GM21447 (cell line): Measurements from ENCODE around the gene LGALS9C.
"Not testable (repeated sequence)": the region's sequence is repeated elsewhere in the genome, so short reads cannot be mapped to it uniquely, and the experiment has no call there.

Source experiments
- ATAC-seq: cut with Tn5 transposase; IDR thresholded peaks from one replicate; pipeline ENCODE4 v1.9.1; 2021; ENCODE audit not compliant: unreplicated experiment

Gene LGALS9C

GRCh38 chr17:18528435-18528834 lies 51.8 kb downstream of the LGALS9C start:
- ATAC-seq, result not testable (repeated sequence)

- ATAC-seq, result not testable (repeated sequence)
These were observed 52.4 kb downstream of the LGALS9C start for GRCh38 chr17:18528899-18529500.

GRCh38 chr17:18530405-18530804 lies 53.8 kb downstream of the LGALS9C start:
- ATAC-seq, result not testable (repeated sequence)

GRCh38 chr17:18542234-18542633 lies 65.6 kb downstream of the LGALS9C start:
- ATAC-seq, result not testable (repeated sequence)

GRCh38 chr17:18542907-18543306 lies 66.3 kb downstream of the LGALS9C start:
- ATAC-seq, result not testable (repeated sequence)
